NOMO-1 treated with dmso at 0.1 percent for 144 hours (cell line): ENCODE results near the gene BANK1.

ENCODE experiments used
- DNase-seq: peaks from one replicate; lab custom pipeline; 2025; ENCODE audit not compliant: unreplicated experiment; lab: John Stamatoyannopoulos, UW

Gene BANK1

GRCh38 chr4:101790521-101791181, at the start of gene BANK1:
TSS of gene BANK1 (plus strand) at chr4:101790730. CDS start at chr4:101790881, 151 bp downstream.
- DNase-seq, result peak; percentile 84

GRCh38 chr4:101753721-101754120, 36.8 kb upstream of the BANK1 start:
- no peak for DNase-seq

GRCh38 chr4:101756181-101756580, 34.3 kb upstream of the BANK1 start:
- no peak for DNase-seq

- DNase-seq, result no peak
Observed at GRCh38 chr4:101761405-101761804, 29.1 kb upstream of the BANK1 start.

GRCh38 chr4:101762025-101762424, 28.5 kb upstream of the BANK1 start:
- no peak for DNase-seq

GRCh38 chr4:101762534-101762933, 28.0 kb upstream of the BANK1 start:
- DNase-seq, result no peak

GRCh38 chr4:101763576-101763975, 27.0 kb upstream of the BANK1 start:
- no peak for DNase-seq

- DNase-seq, result peak; percentile 23
Observed at GRCh38 chr4:101774807-101775206, 15.7 kb upstream of the BANK1 start.

GRCh38 chr4:101777431-101777830, 13.1 kb upstream of the BANK1 start:
- no peak for DNase-seq

- no peak for DNase-seq
Observed at GRCh38 chr4:101780284-101780683, 10.2 kb upstream of the BANK1 start.

- DNase-seq, result no peak
Observed at GRCh38 chr4:101782546-101782945, 8.0 kb upstream of the BANK1 start.

- DNase-seq, result no peak
Observed at GRCh38 chr4:101784957-101785356, 5.6 kb upstream of the BANK1 start.

GRCh38 chr4:101785486-101785885, 5.0 kb upstream of the BANK1 start:
- no peak for DNase-seq

GRCh38 chr4:101787701-101788316, 2.7 kb upstream of the BANK1 start:
- DNase-seq, result no peak

GRCh38 chr4:101791182-101791558, 640 bp downstream of the BANK1 start:
- no peak for DNase-seq

- DNase-seq, result no peak
Observed at GRCh38 chr4:101792056-101792590, 1.6 kb downstream of the BANK1 start.

- DNase-seq, result no peak
Observed at GRCh38 chr4:101793397-101793796, 2.9 kb downstream of the BANK1 start.

- DNase-seq, result no peak
Observed at GRCh38 chr4:101794806-101795205, 4.3 kb downstream of the BANK1 start.

GRCh38 chr4:101795704-101796103, 5.2 kb downstream of the BANK1 start:
- no peak for DNase-seq

GRCh38 chr4:101801958-101802357, 11.4 kb downstream of the BANK1 start:
- peak; percentile 28 for DNase-seq

GRCh38 chr4:101806914-101807313, 16.4 kb downstream of the BANK1 start:
- DNase-seq, result no peak

- DNase-seq, result no peak
Observed at GRCh38 chr4:101807351-101807750, 16.8 kb downstream of the BANK1 start.

GRCh38 chr4:101813604-101814003, 23.1 kb downstream of the BANK1 start:
- no peak for DNase-seq
